C1 segment of cervical spinal cord (tissue), 14 donors: ENCODE measurements around the gene ARHGAP26.
A peak's percentile ranks its signal among the peaks of the same experiment; 100 is the strongest.

Source experiments
- DNase-seq, 14 donors: peaks; one replicate each; lab custom pipeline; 2025; lab: John Stamatoyannopoulos, UW

The ARHGAP26 gene

DNA sequence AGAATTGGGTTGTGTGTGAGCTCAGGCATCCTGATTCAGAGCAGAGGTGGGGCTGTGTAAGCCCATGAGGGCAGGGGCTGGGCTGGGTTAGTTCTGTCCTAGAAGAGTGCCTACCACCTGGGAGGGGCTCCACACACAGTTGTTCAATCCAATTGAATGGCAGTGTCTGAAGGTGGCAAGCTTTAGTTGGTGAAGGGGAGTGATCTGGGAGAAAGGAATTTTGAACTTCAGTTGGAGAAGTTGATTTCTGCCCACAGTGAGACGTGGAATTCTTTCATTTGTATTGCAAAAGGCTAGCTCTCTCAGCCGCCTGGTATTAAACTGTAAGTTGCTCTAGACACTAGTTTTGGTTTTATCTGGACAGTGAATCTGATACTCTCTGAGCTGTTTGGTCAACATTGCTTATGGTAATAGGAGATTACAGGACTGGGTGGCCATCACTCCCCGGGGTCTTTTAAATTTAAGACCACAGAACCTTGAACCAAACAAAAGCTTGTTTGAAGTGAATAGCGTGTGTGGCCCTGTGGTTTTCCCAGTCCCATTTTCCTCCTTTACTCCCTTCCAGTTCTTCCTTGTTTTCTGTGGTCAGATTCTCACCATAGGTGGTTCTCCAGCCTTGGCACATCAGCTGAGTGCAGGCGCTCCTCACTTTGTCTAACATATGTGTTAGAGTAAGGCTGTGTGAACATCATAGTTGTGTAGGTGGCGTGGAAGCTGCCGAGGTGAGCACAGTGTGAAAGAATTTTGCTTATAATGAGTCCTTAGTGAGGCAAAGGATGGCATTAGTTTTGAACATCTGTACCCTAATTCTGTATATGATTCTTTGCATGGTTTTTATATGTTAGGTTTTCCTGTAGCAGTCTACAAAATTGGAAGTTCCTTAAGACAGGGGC lies 78.0 kb downstream of the ARHGAP26 start:
- no peak for DNase-seq

DNA sequence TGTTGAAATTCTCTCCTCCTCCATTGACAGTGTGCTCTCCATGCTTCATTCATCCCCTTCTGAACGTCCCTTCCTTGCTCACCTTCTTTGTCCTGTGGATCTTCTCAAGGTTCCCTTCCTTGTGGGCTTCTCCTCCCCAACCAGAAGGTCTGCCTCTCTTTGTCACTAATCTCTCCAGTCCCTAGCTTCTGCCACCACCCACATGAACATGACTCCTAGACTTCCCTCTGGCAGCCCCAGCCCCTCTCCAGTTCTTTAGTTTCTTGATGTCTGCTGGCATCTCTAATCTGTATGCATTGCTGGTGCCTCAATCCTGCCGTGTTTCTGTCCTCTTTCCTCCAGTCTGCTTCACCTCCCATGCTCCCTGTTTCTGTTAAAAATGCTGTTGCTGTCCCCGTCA lies 79.3 kb downstream of the ARHGAP26 start:
- DNase-seq, result no peak

DNA sequence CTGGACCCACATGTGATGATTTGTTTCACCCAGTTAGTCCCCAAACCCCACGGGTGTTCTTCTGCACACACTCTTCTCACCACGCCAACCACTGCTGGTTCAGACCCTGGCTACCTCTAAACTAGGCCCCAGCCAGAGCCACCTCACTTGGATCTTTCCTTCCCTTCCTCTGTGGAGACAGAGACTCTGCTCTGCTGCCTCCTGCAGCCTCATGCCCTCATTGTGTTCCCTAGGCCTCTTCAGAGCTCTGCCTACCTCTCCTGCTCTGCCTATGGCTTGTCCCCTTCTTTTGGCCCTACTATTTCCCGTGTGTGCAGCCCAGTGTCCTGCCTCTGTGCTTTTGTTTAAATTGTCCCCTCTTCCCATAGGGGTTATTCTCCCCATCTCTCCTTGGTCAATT lies 79.7 kb downstream of the ARHGAP26 start:
- no peak for DNase-seq

DNA sequence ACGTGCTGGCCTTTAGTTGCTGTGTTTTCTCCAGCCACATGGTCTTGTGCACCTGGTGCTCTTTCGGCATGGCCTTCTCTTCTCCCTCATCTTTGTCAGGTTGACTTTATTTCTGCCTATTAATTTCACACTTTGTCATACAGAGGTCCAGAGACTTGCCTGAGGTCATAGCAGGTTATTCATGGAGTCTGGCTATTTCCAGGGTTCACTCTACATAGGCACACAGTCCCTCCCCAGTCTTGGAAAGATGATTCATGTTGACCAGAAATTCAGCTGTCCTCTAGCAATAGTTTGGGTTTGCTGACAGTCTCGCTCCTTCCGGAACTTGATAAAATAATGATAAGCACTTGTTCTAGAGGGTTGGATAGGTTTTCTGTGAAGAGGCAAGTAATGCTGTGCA lies 81.6 kb downstream of the ARHGAP26 start:
- DNase-seq, result no peak

DNA sequence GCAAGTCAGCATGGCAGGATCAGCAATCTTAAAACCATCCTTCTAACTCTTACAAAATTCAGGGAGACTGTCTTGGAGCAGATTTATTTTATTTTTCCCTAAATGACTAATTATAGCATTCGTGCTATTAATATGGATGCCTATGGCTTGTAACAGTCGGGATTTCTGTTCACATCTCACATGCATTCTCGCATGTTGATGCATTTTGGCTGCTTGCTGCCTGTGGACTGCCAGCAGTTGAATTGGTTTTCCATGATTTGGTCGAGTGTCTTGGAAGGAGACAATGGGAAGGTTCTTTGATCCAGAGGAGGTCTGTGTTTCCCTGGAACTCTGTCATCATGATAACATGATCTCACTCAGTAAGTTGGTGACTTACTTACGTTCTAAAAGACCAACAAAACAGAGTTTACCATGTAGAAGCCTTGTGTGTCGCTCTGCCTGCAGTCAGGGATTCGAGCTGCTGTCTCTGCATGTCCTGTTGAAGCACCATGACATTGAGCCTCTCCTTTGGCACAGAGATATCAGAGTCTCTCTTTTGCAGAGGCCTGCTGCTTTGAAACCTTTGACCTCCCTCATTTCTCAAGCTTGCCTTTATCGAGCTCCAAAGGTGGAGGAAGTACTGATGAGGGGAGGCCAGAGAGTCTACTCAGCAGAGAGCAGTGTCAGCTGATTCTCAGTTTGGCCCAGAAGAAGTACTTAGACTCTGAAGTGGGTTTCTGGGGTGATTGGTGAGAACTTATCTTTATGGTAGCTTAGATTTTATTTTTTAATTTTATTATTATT lies 82.4 kb downstream of the ARHGAP26 start:
- DNase-seq, result no peak

DNA sequence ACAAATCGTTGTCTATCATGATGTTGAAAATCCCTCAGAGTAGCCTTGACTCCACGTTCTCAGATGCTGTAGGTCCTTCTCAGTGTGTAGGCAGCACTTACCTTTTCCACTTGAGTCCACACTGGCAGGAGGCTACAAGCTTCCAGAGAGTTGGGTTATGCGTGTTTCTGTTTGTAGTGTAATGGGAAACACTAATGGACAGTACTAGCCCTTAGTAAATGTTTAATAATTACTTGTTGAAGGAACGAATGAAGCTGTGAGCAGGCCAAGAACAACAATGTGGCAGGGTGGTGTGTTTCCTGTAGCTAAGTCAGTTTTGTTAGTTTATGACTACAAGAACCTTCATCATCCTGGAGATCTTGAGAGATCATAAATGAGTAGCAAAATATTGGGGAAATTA lies 83.5 kb downstream of the ARHGAP26 start:
- DNase-seq, result no peak

DNA sequence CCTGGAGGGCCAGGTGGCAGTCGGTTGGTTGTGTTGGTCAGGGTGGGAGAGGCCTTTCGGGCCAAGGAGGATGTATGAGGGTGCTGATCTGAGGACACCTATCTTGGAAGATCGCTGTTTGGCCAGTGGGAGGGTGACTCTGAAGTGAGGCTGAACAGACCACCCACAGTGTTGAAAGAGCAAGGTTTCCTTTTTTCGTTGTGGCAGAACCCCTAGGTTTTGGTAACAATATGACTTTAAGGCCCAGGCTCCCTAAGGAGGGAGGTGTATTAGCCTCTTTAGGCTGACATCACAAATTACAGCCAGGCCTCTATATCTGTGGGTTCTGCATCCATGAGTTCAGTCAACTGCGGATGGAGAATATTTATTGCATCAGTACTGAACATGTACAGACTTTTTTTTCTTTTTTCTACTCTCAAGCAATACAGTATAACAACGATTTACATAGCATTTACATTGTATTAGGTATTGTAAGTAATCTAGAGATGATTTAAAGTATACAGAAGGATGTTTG lies 86.1 kb downstream of the ARHGAP26 start:
- DNase-seq, result no peak

DNA sequence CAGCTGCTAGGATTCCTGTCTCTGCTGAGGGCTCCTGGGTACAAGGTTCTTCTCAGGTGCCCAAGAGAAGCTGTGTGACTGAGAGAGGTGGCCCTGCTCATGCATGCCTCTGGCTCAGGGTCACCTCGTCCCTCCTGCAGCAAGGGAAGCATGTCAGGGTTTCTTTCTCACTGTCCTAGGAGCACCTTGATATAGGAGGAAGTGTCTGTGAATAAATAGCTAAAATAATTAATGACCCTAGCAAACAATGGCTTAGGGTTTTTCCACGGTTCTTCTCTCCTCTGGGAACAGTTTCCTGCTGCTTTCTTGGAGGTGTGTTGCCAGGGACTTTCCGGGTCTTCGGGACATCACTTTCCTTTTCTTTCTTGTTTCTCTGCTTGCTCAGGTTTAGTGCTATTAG lies 87.2 kb downstream of the ARHGAP26 start:
- no peak for DNase-seq

DNA sequence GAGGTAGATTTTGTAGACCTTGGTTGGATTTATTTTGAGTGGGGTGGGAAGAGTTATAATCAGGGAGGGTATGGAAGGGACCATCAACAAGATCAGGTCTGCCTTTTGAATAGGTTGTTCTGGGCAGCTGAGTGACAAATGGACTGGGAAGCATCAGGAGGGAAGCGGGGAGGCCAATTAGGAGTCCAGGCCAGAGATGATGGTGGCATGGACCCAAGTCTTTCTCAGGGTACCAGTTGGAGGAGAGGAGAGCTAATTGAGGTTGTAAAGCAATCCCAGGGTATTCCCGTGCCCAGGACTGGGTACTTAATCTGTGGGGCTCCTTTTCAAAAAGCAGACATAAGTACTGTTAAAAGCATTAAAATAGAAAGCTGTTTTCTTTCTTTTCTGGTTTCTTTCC lies 88.9 kb downstream of the ARHGAP26 start:
- DNase-seq, result peak in 1 of 14 donors; percentile 59

DNA sequence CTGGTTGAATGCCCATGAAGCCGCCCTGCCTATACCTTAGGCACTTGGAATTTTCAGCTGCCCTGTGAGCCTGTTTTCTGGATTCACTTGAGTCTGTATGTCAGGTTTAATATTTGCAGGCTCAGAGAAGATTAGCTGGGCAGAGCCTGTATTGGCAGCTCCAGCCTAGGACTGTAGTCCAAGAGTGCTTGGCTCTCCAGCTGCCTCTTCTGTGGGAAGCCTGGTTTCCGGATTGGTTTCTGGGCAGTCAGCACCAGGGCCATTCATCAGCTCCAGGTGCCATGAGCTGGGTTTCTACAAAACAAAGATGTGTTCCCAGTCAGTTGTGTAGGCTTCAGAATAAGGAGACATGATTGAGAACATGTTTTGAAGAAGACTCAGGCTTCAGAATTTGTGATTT lies 90.1 kb downstream of the ARHGAP26 start:
- peak in 7 of 14 donors; percentile 30 to 77 (median 48) for DNase-seq

DNA sequence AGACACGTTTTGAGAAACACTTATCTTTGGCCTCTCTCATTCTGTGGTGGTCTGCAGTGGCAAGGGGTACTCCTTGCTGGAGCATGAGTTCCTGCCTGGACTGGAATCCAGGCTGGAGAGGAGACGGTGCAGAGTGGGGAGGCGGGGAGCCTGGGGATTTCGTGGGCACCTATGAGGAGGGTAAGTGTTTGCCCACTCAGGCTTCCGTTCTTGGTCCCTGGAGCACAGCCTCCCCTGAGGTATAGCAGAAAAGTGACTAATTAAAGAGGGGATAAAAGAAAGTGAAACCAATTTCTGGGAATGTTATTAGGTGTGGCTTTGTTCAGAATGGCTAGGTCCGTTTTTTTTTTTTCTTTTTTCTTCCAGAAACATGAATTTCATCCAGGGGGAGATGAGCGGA lies 90.8 kb downstream of the ARHGAP26 start:
- DNase-seq, result no peak

DNA sequence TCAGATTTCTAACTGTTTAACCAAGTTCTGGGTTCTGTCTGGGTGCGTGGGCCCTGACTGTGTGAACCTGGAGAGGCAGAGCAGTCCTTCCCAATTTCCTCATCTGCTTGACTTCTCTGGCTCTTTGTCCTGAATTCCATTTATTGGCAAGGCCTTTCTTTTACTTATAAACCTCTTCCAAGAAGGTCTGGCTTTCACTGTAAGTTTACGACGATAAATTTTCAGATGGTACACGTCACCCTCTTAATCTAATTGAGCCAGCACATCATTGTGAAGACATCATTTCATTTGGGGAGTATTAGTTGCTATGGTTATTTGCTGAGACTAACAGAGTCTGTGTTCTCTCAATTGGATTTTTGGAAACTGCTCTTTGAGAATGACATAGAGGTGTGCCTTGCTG lies 92.4 kb downstream of the ARHGAP26 start:
- DNase-seq, result no peak

DNA sequence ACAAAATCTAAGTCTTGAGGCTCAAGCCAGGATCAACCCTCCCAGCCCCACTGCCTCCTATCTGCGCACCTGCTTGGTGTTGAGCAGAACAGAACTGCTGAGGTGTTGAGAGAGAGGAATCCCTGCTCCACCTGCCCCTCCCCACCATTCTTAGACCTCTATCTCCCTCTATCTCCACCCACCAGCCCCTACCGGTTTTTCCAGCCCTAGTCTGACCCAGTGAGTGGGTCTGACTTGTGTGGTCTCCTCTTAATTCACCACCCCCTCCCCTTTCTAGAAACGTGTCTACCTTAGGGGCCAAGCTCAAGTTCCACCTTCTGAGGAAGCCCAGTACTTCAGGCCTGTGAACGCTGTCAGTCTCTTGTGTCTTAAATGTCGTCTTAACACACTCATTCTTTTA lies 93.7 kb downstream of the ARHGAP26 start:
- DNase-seq, result no peak

DNA sequence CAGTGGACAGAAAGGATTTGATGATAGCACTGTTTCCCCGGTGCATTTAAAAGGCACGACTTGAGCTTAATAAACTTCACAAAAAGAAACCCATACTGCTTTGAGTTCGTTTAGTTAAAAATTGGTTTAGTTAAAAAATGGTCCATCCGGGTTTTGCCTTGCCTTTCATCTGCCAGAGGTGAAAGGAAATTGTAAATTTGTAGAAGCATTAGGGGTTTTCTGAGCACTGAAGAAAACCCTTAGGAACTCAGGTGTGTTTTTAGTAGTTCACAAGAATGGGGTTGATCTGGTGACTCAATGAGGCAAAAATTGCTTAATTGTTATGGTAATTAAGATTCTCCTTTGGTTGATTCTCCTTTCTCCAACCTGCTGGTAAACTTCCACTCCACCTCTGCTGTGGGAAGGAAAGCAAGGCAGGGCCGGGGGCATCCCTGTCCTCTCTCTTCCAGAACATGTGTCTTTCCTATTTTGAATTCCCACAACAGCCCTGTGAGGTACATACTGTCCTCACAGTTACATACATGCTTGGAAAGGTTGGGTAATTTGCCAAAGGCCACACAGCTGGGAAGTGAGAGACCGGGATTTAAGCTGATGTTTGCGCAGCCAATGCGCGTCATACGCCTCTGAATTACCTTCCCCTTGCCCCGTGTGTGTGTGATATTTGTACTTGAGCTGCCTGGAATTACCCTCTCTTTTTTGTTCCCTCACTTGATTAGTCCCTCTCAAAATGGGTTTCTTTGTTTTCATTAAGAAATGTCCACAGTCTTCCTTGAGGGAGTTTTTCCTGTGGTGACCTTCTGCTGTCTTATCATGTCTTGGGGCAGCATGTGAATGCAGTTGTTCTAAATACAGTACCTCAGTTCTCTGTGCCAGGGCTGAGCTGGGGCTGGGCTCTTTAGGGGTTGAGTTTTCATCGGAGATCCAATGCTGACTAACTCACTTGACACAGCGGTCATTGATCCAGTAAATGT lies 94.4 kb downstream of the ARHGAP26 start:
- DNase-seq, result no peak

DNA sequence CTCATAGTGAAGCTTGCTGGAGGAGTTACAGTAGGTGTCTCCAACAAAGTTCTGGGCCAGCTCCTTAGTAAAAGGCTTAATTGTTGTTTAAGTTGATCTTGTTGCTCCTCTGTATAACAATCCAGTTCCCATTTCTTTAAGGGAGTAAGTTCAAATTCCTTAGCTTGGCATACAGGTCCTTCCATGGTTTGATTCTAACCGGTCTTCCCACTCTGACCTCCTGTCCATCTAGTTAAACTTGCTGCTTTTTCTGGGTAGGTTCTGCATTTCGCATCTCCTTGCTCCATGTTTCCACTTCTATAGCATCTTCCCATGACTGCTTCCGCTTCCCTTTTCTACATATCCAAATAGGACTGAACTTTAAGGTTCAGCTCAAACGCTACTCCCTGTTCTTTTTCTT lies 95.5 kb downstream of the ARHGAP26 start:
- no peak for DNase-seq

DNA sequence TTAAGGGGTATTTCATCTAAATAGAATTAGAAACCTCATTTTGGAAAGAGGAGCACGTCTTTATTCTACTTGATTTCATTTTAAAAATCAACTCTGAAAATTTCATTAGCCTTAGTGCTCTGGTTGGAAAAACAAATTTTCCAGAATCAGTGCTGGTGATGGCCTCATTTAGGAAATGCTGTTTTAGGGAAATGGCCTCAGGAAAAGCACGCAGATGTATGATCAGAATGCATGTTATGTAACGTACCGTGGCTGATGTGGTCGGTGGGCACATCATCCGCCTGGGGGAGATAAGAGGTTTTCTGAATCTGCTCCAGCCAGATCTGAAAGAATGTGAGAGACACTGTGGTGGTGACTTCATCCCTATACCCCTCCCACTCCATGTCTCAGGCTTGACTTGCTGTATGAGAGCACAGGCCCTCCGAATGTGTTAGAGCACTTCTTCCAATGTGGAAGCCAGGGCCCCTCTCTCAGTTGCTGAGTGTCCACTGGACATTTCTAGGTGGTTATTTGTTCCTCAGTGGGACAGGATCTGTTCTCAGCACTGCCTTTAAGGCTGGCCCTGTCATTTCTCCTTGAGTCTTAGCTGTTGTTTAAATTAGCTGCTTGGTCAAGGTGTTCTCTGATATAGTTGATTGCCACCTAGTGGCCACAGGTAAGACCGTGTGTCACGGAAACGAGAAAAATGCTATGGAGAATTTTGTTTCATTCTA lies 96.5 kb downstream of the ARHGAP26 start:
- peak in 2 of 14 donors; percentile 18 to 67 for DNase-seq

DNA sequence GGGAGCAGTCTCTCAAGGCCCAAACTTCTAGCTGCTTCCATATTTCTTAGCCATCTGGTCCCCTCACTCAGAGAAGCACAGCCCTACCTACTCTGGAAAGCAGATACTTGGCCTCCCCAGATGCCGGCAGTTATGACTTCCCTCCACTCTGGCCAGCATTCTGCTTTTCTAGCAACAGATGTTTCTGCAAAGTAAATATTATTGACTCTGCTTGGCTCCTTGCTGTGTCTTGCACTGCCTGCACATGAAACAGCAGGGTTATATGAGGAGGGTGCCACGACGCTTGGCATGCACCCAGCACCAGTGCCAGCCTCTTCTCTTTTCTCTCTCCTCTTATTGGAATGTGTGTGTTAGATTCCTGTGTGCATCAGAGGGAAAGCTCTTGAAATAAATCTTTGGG lies 99.7 kb downstream of the ARHGAP26 start:
- peak in 2 of 14 donors; percentile 16 to 33 for DNase-seq

DNA sequence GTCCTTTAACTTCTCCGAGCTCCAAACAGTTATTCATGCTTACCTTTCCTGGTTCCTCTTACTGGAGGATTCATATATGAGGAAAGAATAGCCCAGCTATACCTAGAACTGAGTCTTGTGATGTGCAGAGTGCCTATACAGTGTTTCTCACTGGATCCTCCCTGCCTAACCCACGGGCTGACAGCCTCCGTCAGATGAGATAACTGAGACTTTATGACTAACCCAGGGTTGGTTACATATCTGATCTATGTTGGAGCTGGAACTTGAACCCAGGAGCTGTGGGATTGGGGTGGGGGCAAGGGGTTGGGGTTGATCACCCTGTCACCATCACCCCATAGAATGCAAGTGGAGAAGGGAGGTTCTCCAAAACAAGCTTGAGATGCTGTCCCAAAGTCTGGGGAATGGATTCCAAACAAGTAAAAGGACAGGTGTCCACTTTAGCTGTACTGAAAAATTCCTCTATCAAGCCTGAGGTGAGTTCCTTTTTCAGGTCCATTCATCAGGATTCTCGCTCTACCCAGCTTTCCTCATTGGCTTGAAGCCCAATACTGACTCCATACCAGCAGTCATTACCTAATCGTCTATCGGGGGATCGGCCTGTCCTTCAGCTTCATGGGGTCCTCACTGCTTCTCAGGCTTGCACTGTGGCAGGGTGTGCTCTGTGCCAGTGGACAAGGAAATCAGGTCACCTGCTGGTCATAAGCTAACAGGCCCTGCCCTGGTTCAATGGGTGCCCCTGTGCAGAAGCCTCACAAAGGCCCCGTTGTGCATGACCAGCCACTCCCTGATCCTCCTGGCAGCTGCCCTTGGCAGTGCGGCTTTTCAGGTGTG lies 100.6 kb downstream of the ARHGAP26 start:
- DNase-seq, result peak in 1 of 14 donors; percentile 25

DNA sequence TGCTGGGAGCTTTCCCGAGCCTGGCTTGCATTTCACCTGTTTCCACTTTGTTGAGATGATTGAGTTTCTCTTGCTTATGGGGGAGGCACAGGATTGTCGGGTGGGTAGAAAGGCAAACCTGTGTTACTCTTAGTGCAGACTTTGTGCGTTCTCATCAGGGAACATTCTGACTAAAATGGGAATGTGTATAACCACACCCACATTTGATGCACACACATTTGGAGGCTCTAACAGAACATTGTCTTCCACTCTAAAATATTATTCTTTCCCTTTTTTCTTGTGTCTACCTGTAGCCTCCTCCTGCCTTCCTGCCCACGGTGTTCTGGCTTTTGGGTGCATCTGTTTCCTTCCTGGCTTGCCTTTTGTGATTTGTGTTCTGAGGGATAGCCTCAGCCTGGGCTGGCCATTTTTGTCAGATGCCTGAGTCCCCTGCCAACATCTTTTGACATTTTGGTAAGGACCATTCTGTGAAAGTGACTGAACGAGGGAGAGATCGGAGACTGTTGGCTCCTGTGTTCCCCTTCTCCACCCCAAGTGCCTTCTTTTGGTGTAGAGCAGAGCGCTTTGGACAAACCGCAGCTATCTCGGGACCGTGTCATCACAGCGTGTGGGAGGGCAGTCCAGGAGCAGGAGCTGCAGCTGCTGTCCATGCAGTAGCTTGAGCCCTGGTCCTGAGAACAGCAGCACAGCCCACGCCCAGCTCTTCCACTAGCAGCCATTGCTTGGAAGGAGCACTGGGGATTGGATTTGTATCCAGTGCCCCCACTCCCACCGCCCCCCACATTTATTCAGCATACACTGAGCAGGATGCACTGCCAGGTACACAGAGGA lies 101.4 kb downstream of the ARHGAP26 start:
- peak in 1 of 14 donors; percentile 34 for DNase-seq
